ENCODE measurements around the gene MYO3A. TPM values are rescaled to one million over a fixed set of nuclear protein-coding genes. Genes with fewer than 3 reads are reported as not detected.

The MYO3A gene
- total and polyA plus RNA-seq, 2 of the 4 experiments (the other 2 are of a cell fraction) = not detected

GRCh38 chr10:25934621-25935139 is 651 bp downstream of the MYO3A start:
- Histone ChIP-seq H4K5ac (ENCODE audit: low read depth, low read length) (no peak overlapping the region), H2AK9ac (replicated peaks; ENCODE audit: low read depth, low read length, poor library complexity) (no peak overlapping the region), H3K79me1 (ENCODE audit: low read depth in 1 of 2, low read length in 2 of 2) (no peaks in the 10 kb centered on the region), H4K20me1 (ENCODE audit: insufficient read depth, low read length) (no peaks in the 10 kb centered on the region), H3K18ac (ENCODE audit: low read depth, low read length) (no peak overlapping the region), H3K9me3 (ENCODE audit: control insufficient read depth, insufficient read depth, low read length) (peaks cover 13% of the 10 kb centered on the region), H3K27ac (ENCODE audit: insufficient read depth, low read length) (no peak overlapping the region), H2AFZ (replicated peaks; ENCODE audit: low read length, poor library complexity) (no peak overlapping the region), H3K4me2 (ENCODE audit: low read depth, low read length) (no peak overlapping the region), H2BK5ac (ENCODE audit: low read depth, low read length, poor library complexity, severe bottlenecking) (no peak overlapping the region), H3K4me3 (ENCODE audit: insufficient read depth, low read depth, low read length) (no peak overlapping the region), H2BK20ac (ENCODE audit: low read depth, low read length) (no peak overlapping the region), H2BK15ac (ENCODE audit: low read depth, low read length) (no peak overlapping the region), H3K9me1 (ENCODE audit: insufficient read depth, low read length) (no peaks in the 10 kb centered on the region), H4K91ac (ENCODE audit: insufficient read depth, low read depth, low read length) (no peak overlapping the region), H2BK120ac (ENCODE audit: low read depth, low read length) (no peak overlapping the region), H3K36me3 (ENCODE audit: control insufficient read depth, insufficient read depth, low read length) (no peaks in the 10 kb centered on the region), H2AK5ac (ENCODE audit: low read depth, low read length) (no peak overlapping the region), H3K9ac (ENCODE audit: low read depth, low read length) (no peak overlapping the region), H4K8ac (ENCODE audit: low read depth in 2 of 2, low read length in 2 of 2) (no peak overlapping the region), H3K23ac (ENCODE audit: low read depth, low read length) (no peak overlapping the region), H3K56ac (ENCODE audit: extremely low read depth, insufficient read depth, low read length) (no peak overlapping the region), H3K27me3 (ENCODE audit: control insufficient read depth, insufficient read depth, low read length) (no peaks in the 10 kb centered on the region), H3K4me1 (ENCODE audit: control insufficient read depth, insufficient read depth, low read length) (no peaks in the 10 kb centered on the region), H3K4ac (ENCODE audit: low read depth, low read length) (no peak overlapping the region), H3K14ac (replicated peaks; ENCODE audit: low read depth, low read length) (no peak overlapping the region)
- CTCF ChIA-PET = no interaction called here
- DNase-seq (no peak), ATAC-seq (ENCODE audit: low read depth) (no peak)
- no TSS peak for BruUV-seq (replicated peaks)
- no peak for TF ChIP-seq POLR2A (IDR thresholded peaks at IDR 0.05; ENCODE audit: low read depth, low read length)
- no peak for TF ChIP-seq MAZ (IDR thresholded peaks at IDR 0.05; ENCODE audit: borderline replicate concordance, low read depth, low read length)
- no peak for TF ChIP-seq USF2 (IDR thresholded peaks at IDR 0.05; ENCODE audit: low read depth, low read length)
- TF ChIP-seq SMC3 (IDR thresholded peaks at IDR 0.05; ENCODE audit: low read depth, low read length) = no peak
- no peak for TF ChIP-seq BHLHE40 (IDR thresholded peaks at IDR 0.05; ENCODE audit: low read depth, low read length)
- no peak for TF ChIP-seq FOS (IDR thresholded peaks at IDR 0.05; ENCODE audit: low read depth, low read length)
- TF ChIP-seq RFX5 (IDR thresholded peaks at IDR 0.05; ENCODE audit: low read depth, low read length) = no peak
- no peak for TF ChIP-seq RCOR1 (IDR thresholded peaks at IDR 0.05; ENCODE audit: insufficient replicate concordance, low read length)
- no peak for TF ChIP-seq CHD1 (IDR thresholded peaks at IDR 0.05; ENCODE audit: low read depth, low read length)
- TF ChIP-seq NFE2L2 (IDR thresholded peaks at IDR 0.05; ENCODE audit: low read depth, low read length) = no peak
- TF ChIP-seq RAD21 (IDR thresholded peaks at IDR 0.05; ENCODE audit: low read length) = no peak
- TF ChIP-seq MXI1 (IDR thresholded peaks at IDR 0.05; ENCODE audit: borderline replicate concordance, low read depth, low read length) = no peak
- no peak for TF ChIP-seq CEBPB (IDR thresholded peaks at IDR 0.05; ENCODE audit: low read depth, low read length)
- TF ChIP-seq MAFK (IDR thresholded peaks at IDR 0.05; ENCODE audit: low read depth, low read length) = no peak
- TF ChIP-seq, protein P1, sequence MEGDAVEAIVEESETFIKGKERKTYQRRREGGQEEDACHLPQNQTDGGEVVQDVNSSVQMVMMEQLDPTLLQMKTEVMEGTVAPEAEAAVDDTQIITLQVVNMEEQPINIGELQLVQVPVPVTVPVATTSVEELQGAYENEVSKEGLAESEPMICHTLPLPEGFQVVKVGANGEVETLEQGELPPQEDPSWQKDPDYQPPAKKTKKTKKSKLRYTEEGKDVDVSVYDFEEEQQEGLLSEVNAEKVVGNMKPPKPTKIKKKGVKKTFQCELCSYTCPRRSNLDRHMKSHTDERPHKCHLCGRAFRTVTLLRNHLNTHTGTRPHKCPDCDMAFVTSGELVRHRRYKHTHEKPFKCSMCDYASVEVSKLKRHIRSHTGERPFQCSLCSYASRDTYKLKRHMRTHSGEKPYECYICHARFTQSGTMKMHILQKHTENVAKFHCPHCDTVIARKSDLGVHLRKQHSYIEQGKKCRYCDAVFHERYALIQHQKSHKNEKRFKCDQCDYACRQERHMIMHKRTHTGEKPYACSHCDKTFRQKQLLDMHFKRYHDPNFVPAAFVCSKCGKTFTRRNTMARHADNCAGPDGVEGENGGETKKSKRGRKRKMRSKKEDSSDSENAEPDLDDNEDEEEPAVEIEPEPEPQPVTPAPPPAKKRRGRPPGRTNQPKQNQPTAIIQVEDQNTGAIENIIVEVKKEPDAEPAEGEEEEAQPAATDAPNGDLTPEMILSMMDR (conservative IDR thresholded peaks at IDR 0.05; ENCODE audit: low read depth, low read length) = no peak
- TF ChIP-seq ELK1 (IDR thresholded peaks at IDR 0.05; ENCODE audit: borderline replicate concordance, low read depth, low read length) = no peak
- POLR2A ChIA-PET (ENCODE audit: unreplicated experiment) = no interaction called here
- in situ Hi-C loops (cut with MboI; ENCODE audit: low sequenced_read_pairs) = no loop called here
- dilution Hi-C loops (cut with HindIII; ENCODE audit: low sequenced_read_pairs, unreplicated experiment) = no loop called here
- intact Hi-C loops (cut with micrococcal nuclease) = no loop called here
- WGBS, 2 experiments (ENCODE audit: extremely low coverage in 2 of 2, insufficient read length in 1 of 2) = 2% methylated on average over 9 of the region's 35 CpGs; no CpG with 5 or more reads in 1 of the 2 experiments
